HepG2 (cell line): ENCODE results near the gene IFT52. TPM values are rescaled to one million over a fixed set of nuclear protein-coding genes. Genes with fewer than 3 reads are reported as not detected.
A peak's percentile ranks its signal among the peaks of the same experiment; 100 is the strongest.

Source experiments
- AGO1 ChIP-seq: fragments of 200-400 bp; formaldehyde crosslinking; IDR thresholded peaks from 2 replicates; pipeline ENCODE4 v1.6.1; 2017; ENCODE audit warnings: mild to moderate bottlenecking, low read depth, low read length, moderate library complexity; ENCODE audit not compliant: poor library complexity, severe bottlenecking
- AKAP8 ChIP-seq: sonication (generic); formaldehyde crosslinking; IDR thresholded peaks from 2 replicates; pipeline ENCODE4 v1.5.1; 2020; ENCODE audit warnings: mild to moderate bottlenecking, missing genetic modification reagents
- BRD4 ChIP-seq: sonication (generic); formaldehyde crosslinking; IDR thresholded peaks from 2 replicates; pipeline ENCODE4 v1.4.0; 2020; ENCODE audit warnings: missing genetic modification reagents
- ETS1 ChIP-seq: sonication (generic); formaldehyde crosslinking; IDR thresholded peaks from 2 replicates; pipeline ENCODE4 v1.4.0; 2020; ENCODE audit warnings: missing genetic modification reagents
- HNRNPUL1 ChIP-seq: fragments of 200-400 bp; formaldehyde crosslinking; IDR thresholded peaks from 2 replicates; pipeline ENCODE4 v1.6.1; 2017; ENCODE audit warnings: low read depth, mild to moderate bottlenecking, low read length, moderate library complexity
- IRF9 ChIP-seq: sonication (generic); formaldehyde crosslinking; IDR thresholded peaks from 2 replicates; pipeline ENCODE4 v1.8.0; 2022; ENCODE audit warnings: missing genetic modification reagents, mild to moderate bottlenecking, borderline replicate concordance
- JUNB ChIP-seq: sonication (generic); formaldehyde crosslinking; IDR thresholded peaks from 2 replicates; pipeline ENCODE4 v1.8.0; 2022; ENCODE audit warnings: missing genetic modification reagents, mild to moderate bottlenecking, borderline replicate concordance
- KLF12 ChIP-seq: sonication (generic); formaldehyde crosslinking; IDR thresholded peaks from 2 replicates; pipeline ENCODE4 v1.4.0; 2020; ENCODE audit warnings: missing genetic modification reagents, borderline replicate concordance
- MLX ChIP-seq: IDR thresholded peaks from 2 replicates; pipeline ENCODE4 v1.6.1; 2016
- NR2F1 ChIP-seq, 2 experiments: fragments of 450-650 bp in 1 of 2; formaldehyde crosslinking in 1 of 2; IDR thresholded peaks; 2 replicates each; pipeline versions ENCODE4 v1.5.0 to v1.6.1; 2016 to 2020; ENCODE audit warnings: mild to moderate bottlenecking in 1 of 2, missing compliant biosample characterization in 1 of 2, missing genetic modification reagents in 1 of 2, moderate library complexity in 1 of 2
- PAX8 ChIP-seq: sonication (generic); formaldehyde crosslinking; IDR thresholded peaks from 2 replicates; pipeline ENCODE4 v1.8.0; 2022; ENCODE audit warnings: mild to moderate bottlenecking, missing genetic modification reagents, borderline replicate concordance
- PRDM4 ChIP-seq: sonication (generic); formaldehyde crosslinking; IDR thresholded peaks from 2 replicates; pipeline ENCODE4 v1.9.0; 2021; ENCODE audit warnings: missing genetic modification reagents, borderline replicate concordance
- SNAPC2 ChIP-seq: sonication (generic); formaldehyde crosslinking; IDR thresholded peaks from 2 replicates; pipeline ENCODE4 v1.8.1; 2022; ENCODE audit warnings: mild to moderate bottlenecking, missing genetic modification reagents
- TBX2 ChIP-seq: sonication (generic); formaldehyde crosslinking; IDR thresholded peaks from 2 replicates; pipeline ENCODE4 v1.5.0; 2020; ENCODE audit warnings: missing genetic modification reagents, mild to moderate bottlenecking, borderline replicate concordance
- ZNF101 ChIP-seq: sonication (generic); formaldehyde crosslinking; IDR thresholded peaks from 2 replicates; pipeline ENCODE4 v1.4.0; 2020; ENCODE audit warnings: mild to moderate bottlenecking, low read depth, missing genetic modification reagents, borderline replicate concordance
- ZNF124 ChIP-seq: sonication (generic); formaldehyde crosslinking; IDR thresholded peaks from 2 replicates; pipeline ENCODE4 v1.4.0; 2020; ENCODE audit warnings: missing genetic modification reagents
- ZNF224 ChIP-seq: sonication (generic); formaldehyde crosslinking; IDR thresholded peaks from 2 replicates; pipeline ENCODE4 v1.5.0; 2020; ENCODE audit warnings: mild to moderate bottlenecking, missing genetic modification reagents
- ZNF251 ChIP-seq: sonication (generic); formaldehyde crosslinking; IDR thresholded peaks from 2 replicates; pipeline ENCODE4 v1.9.0; 2021; ENCODE audit warnings: mild to moderate bottlenecking, missing genetic modification reagents
- ZNF335 ChIP-seq: sonication (generic); formaldehyde crosslinking; IDR thresholded peaks from 2 replicates; pipeline ENCODE4 v1.4.0; 2020; ENCODE audit warnings: missing genetic modification reagents
- ZNF34 ChIP-seq: sonication (generic); formaldehyde crosslinking; IDR thresholded peaks from 2 replicates; pipeline ENCODE4 v1.4.0; 2020; ENCODE audit warnings: mild to moderate bottlenecking, missing genetic modification reagents, borderline replicate concordance
- ZNF343 ChIP-seq: sonication (generic); formaldehyde crosslinking; IDR thresholded peaks from 2 replicates; pipeline ENCODE4 v1.4.0; 2020; ENCODE audit warnings: mild to moderate bottlenecking, missing genetic modification reagents
- ZNF468 ChIP-seq: sonication (generic); formaldehyde crosslinking; IDR thresholded peaks from 2 replicates; pipeline ENCODE4 v1.8.0; 2022; ENCODE audit warnings: mild to moderate bottlenecking, moderate library complexity, missing genetic modification reagents
- polyA plus RNA-seq, 8 experiments: library from polyadenylated mRNA; depleted of rRNA in 3 of 8; stranded (reverse) in 7 of 8; unstranded in 1 of 8; fragments of >200 nt; fragmentation: Illumina TruSeq in 4 of 8; extraction: Trizol in 4 of 8; gene quantifications; 2 replicates each; pipeline versions ENCODE4 v1.2.1 to v1.2.3, GENCODE V29; 2011 to 2016; ENCODE audit warnings: low read depth in 4 of 8, missing spikeins in 1 of 8, mixed read lengths in 1 of 8; ENCODE audit not compliant: insufficient read depth in 1 of 8
- total RNA-seq, 5 experiments: library from RNA; depleted of rRNA; stranded (reverse); fragments of >200 nt; fragmentation: Illumina TruSeq; extraction: Trizol; gene quantifications; 2 replicates each; pipeline ENCODE4 v1.2.3, GENCODE V29; 2016; ENCODE audit warnings: low read depth in 1 of 5

Gene IFT52
- total and polyA plus RNA-seq, 2 of the 13 experiments (the other 11 are each of a cell fraction or from before 2014, with no cell fraction given), result 48.0 to 64.0 TPM

GRCh38 chr20:43558412-43559146 lies 32.2 kb upstream of the IFT52 start, which contains the start of gene SGK2 (continued):
- TF ChIP-seq IRF9, result peak; percentile 79; the same call in 1 of the 2 replicates
- 0 out of 2 replicates have a peak, but pooled peaks have one; percentile 0 for TF ChIP-seq ZNF343
- TF ChIP-seq PAX8, result no peak
- TF ChIP-seq PRDM4, result no peak
- 0 out of 2 replicates have a peak, but pooled peaks have one; percentile 36 for TF ChIP-seq ZNF124 (CRISPR knock-in tag)
- TF ChIP-seq ZNF101 (CRISPR knock-in tag), result no peak; the same call in 1 of the 2 replicates
- no peak; the same call in 1 of the 2 replicates for TF ChIP-seq KLF12 (CRISPR knock-in tag)
- TF ChIP-seq JUNB (CRISPR knock-in tag), result no peak; the same call in 1 of the 2 replicates
- TF ChIP-seq TBX2 (CRISPR knock-in tag), result peak; percentile 87; the same call in 1 of the 2 replicates
- TF ChIP-seq AGO1, result no peak
- 0 out of 2 replicates have a peak, but pooled peaks have one; percentile 16 for TF ChIP-seq SNAPC2
- TF ChIP-seq HNRNPUL1, result peak; percentile 98
- TF ChIP-seq ZNF34, result 0 out of 2 replicates have a peak, but pooled peaks have one; percentile 28
- TF ChIP-seq ZNF468 (CRISPR knock-in tag), result no peak
- no peak; a peak in 3 of 4 replicates for TF ChIP-seq NR2F1 (CRISPR knock-in tag; IDR thresholded peaks at IDR 0.05)
- TF ChIP-seq ZNF335, result no peak; the same call in 1 of the 2 replicates
- TF ChIP-seq AKAP8, result no peak; the same call in 1 of the 2 replicates
- TF ChIP-seq ZNF251, result no peak
- TF ChIP-seq MLX (CRISPR knock-in tag), result peak; percentile 53
- no peak; the same call in none of the 2 replicates for TF ChIP-seq ETS1 (CRISPR knock-in tag)
- TF ChIP-seq BRD4, result peak; percentile 46; the same call in 1 of the 2 replicates
- no peak for TF ChIP-seq ZNF224 (CRISPR knock-in tag)
